ENCODE results near the gene HBS1L.

GRCh38 chr6:134921276-134921675, 133.3 kb downstream of the HBS1L start:
- TF ChIP-seq CTCF (IDR thresholded peaks at IDR 0.05; ENCODE audit: low read depth, low read length, missing input control) = no peak
- TF ChIP-seq ATF3 (IDR thresholded peaks at IDR 0.05) = no peak
- no peak for TF ChIP-seq REST (IDR thresholded peaks at IDR 0.05)
- no peak for TF ChIP-seq RAD21 (IDR thresholded peaks at IDR 0.05)
- TF ChIP-seq YY1 (IDR thresholded peaks at IDR 0.05) = no peak
- TF ChIP-seq RXRA (IDR thresholded peaks at IDR 0.05) = no peak
- TF ChIP-seq GABPA (IDR thresholded peaks at IDR 0.05 in 1 of 2, conservative IDR thresholded peaks at IDR 0.05 in 1 of 2) = no peak
- TF ChIP-seq ZBTB33 (IDR thresholded peaks at IDR 0.05) = no peak
- no peak for TF ChIP-seq HNF4A (conservative IDR thresholded peaks at IDR 0.05)
- no peak for TF ChIP-seq MAX (IDR thresholded peaks at IDR 0.05)

All from liver (tissue), 3 donors.